ENCODE data around the gene H6PD. TPM values are rescaled to one million over a fixed set of nuclear protein-coding genes. Genes with fewer than 3 reads are reported as not detected.
A peak's percentile ranks its signal among the peaks of the same experiment; 100 is the strongest.

H6PD gene, protein sequence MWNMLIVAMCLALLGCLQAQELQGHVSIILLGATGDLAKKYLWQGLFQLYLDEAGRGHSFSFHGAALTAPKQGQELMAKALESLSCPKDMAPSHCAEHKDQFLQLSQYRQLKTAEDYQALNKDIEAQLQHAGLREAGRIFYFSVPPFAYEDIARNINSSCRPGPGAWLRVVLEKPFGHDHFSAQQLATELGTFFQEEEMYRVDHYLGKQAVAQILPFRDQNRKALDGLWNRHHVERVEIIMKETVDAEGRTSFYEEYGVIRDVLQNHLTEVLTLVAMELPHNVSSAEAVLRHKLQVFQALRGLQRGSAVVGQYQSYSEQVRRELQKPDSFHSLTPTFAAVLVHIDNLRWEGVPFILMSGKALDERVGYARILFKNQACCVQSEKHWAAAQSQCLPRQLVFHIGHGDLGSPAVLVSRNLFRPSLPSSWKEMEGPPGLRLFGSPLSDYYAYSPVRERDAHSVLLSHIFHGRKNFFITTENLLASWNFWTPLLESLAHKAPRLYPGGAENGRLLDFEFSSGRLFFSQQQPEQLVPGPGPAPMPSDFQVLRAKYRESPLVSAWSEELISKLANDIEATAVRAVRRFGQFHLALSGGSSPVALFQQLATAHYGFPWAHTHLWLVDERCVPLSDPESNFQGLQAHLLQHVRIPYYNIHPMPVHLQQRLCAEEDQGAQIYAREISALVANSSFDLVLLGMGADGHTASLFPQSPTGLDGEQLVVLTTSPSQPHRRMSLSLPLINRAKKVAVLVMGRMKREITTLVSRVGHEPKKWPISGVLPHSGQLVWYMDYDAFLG
- total RNA-seq (29.0 and 40.1 TPM in 2 replicates), polyA plus RNA-seq (24.5 and 26.9 TPM in 2 replicates), polyA minus RNA-seq (31.0 and 33.4 TPM in 2 replicates), Bru-seq, nascent RNA (percentile 60 among the genes with signal in this experiment), BruChase-seq, experiment 1, labeled RNA remaining after a 6-hour chase (percentile 80 among the genes with signal in this experiment), BruChase-seq, experiment 2, labeled RNA remaining after a 2-hour chase (percentile 77 among the genes with signal in this experiment)
- 22.5 and 26.8 TPM in 2 replicates for polyA plus RNA-seq (2011; cell fraction: cytosol; rRNA removed)
- polyA plus RNA-seq (2011; cell fraction: nucleus; rRNA removed) = 19.4 and 21.4 TPM in 2 replicates
- 20.4 and 21.0 TPM in 2 replicates for polyA plus RNA-seq (2012)
- 3.4 TPM for polyA minus RNA-seq (2011; cell fraction: cytosol; rRNA and poly(A)+ RNA removed)
- 11.2 and 11.9 TPM in 2 replicates for polyA minus RNA-seq (2011; cell fraction: nucleus; rRNA and poly(A)+ RNA removed)
- long read RNA-seq, full-length matches to known transcripts = 14 of 58 reads
- long read RNA-seq, partial matches to known transcripts = 2 of 58 reads
- long read RNA-seq, other reads (novel, unspliced or antisense) = 42 of 58 reads

DNA sequence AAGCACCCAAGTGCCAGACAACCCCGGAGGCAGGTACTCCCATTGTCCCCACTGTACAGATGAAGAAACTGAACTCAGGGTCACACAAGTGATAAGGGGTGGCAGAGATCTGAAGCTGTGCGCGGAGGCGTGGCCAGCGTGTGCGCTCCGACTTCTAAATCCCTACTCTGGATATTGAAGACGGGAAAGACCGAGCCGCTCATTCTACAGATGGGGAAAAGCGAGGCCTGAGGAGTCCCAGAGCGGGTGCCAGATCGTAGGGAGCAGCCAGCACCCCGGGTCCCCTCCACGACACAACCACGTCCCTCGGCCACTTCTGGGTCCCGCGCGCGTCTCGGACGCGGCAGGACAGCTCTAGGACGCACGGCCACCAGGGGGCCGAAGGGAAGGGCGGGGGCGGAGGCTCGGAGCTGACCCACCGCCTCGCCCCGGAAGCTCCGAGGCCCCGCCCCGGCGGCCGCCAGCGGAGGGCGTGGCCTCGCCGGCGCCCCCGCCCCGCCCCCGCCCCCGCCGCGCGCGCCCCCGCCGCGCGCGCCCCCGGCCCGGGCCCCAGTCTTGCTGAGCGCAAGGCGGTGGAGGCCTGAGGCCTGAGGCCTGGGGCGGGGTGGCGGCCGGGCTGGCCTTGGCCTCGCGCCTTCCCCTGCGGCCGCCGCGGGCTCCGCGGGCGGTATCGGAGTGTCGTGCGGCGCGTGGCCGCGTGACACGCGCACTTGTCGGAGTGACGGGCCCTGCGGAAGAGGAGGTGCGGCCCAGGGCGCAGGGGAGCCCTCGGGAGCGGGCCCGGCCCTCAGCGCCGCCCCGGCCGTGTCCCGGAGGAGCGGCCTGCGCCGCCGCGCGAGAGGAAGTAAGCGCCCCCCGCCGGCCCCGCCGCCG lies at the start of gene H6PD:
H6PD (plus strand) TSS at position 552 of the 873 bp plus-strand sequence. CDS start 10,161 bp downstream, outside the sequence.
- TF ChIP-seq MYC (IDR thresholded peaks at IDR 0.05; ENCODE audit: low read depth, low read length) (no peak), GATA2 (IDR thresholded peaks at IDR 0.05; ENCODE audit: insufficient read depth, insufficient read length, low read depth, low read length) (no peak), FOS (IDR thresholded peaks at IDR 0.05; ENCODE audit: borderline replicate concordance, insufficient read depth, low read length) (no peak), POLR2A (IDR thresholded peaks at IDR 0.05; ENCODE audit: low read depth, low read length) (peak; percentile 96), EZH2 (IDR thresholded peaks at IDR 0.05; ENCODE audit: borderline replicate concordance, low read depth, low read length, severe bottlenecking) (no peak), POLR2AphosphoS5 (IDR thresholded peaks at IDR 0.05; ENCODE audit: insufficient read depth, low read depth, low read length) (peak; percentile 94), JUN (IDR thresholded peaks at IDR 0.05; ENCODE audit: borderline replicate concordance, insufficient read depth, insufficient read length, low read depth) (no peak)
- TF ChIP-seq, protein P1, sequence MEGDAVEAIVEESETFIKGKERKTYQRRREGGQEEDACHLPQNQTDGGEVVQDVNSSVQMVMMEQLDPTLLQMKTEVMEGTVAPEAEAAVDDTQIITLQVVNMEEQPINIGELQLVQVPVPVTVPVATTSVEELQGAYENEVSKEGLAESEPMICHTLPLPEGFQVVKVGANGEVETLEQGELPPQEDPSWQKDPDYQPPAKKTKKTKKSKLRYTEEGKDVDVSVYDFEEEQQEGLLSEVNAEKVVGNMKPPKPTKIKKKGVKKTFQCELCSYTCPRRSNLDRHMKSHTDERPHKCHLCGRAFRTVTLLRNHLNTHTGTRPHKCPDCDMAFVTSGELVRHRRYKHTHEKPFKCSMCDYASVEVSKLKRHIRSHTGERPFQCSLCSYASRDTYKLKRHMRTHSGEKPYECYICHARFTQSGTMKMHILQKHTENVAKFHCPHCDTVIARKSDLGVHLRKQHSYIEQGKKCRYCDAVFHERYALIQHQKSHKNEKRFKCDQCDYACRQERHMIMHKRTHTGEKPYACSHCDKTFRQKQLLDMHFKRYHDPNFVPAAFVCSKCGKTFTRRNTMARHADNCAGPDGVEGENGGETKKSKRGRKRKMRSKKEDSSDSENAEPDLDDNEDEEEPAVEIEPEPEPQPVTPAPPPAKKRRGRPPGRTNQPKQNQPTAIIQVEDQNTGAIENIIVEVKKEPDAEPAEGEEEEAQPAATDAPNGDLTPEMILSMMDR (IDR thresholded peaks at IDR 0.05; ENCODE audit: extremely low read depth in 1 of 2, insufficient read depth in 1 of 2, low read depth in 1 of 2, low read length in 2 of 2) = peak; percentile 68 to 76
- TF ChIP-seq, protein P2, sequence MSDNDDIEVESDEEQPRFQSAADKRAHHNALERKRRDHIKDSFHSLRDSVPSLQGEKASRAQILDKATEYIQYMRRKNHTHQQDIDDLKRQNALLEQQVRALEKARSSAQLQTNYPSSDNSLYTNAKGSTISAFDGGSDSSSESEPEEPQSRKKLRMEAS (IDR thresholded peaks at IDR 0.05; ENCODE audit: insufficient read depth, insufficient read length) = peak; percentile 56
- FAIRE-seq (peak; percentile 70), DNase-seq (ENCODE audit: low read depth, low spot score) (peak; percentile 74)
- Histone ChIP-seq H4K20me1 (replicated peaks; ENCODE audit: control insufficient read depth, extremely low read depth, insufficient read depth, low read length) (no peaks in the 10 kb centered on the region), H3K79me2 (ENCODE audit: control insufficient read depth, insufficient read depth, low read length) (peaks cover 6% of the 10 kb centered on the region), H3K4me3 (replicated peaks in 1 of 3; ENCODE audit: insufficient read depth in 1 of 3, low read depth in 1 of 3, low read length in 3 of 3) (peak within 1 kb of the TSS; percentile 58 to 82 (median 66)), H3K9ac (replicated peaks; ENCODE audit: extremely low read depth, insufficient read depth, low read length) (peak within 1 kb of the TSS; percentile 93), H3K9me3 (replicated peaks; ENCODE audit: control insufficient read depth, insufficient read depth, low read length) (no peaks in the 10 kb centered on the region), H2AFZ (ENCODE audit: low read depth, low read length) (peak within 1 kb of the TSS; percentile 89), H3K27me3 (ENCODE audit: control insufficient read depth in 2 of 2, insufficient read depth in 2 of 2, low read length in 2 of 2) (no peaks in the 10 kb centered on the region), H3K4me1 (ENCODE audit: control insufficient read depth, extremely low read depth, insufficient read depth, low read length) (peaks cover 21% of the 10 kb centered on the region), H3K9me1 (replicated peaks; ENCODE audit: control insufficient read depth, extremely low read depth, insufficient read depth, low read length) (no peaks in the 10 kb centered on the region), H3K27ac (ENCODE audit: insufficient read depth, low read depth, low read length) (peak within 1 kb of the TSS; percentile 75), H3K36me3 (ENCODE audit: control insufficient read depth in 2 of 2, extremely low read depth in 1 of 2, insufficient read depth in 2 of 2, low read length in 2 of 2) (no peaks in the 10 kb centered on the region), H3K4me2 (ENCODE audit: insufficient read depth, low read length) (peak within 1 kb of the TSS; percentile 97)
- intact Hi-C loops (cut with micrococcal nuclease) (loop anchor here (1.0 to 5.0 kb wide), 4 partner anchors 37 to 354 kb away; partner anchors contain the start of genes GPR157 and TMEM201), dilution Hi-C loops (cut with MboI; ENCODE audit: extremely low pct_ligation_motif_present, low sequenced_read_pairs) (no loop called here)
- ChIA-PET POLR2A (interaction anchor here (1.1 kb wide), 1 partner anchor 34 kb away, joined by 4 read pairs; no protein-coding TSS in a partner anchor), CTCF (interaction anchor here (0.6 to 3.2 kb wide), 28 partner anchors 8 to 354 kb away, joined by 3 to 29 read pairs (median 4); partner anchors contain the start of gene TMEM201)
- BruUV-seq (replicated peaks) = TSS peak; percentile 69
